CD4-positive, alpha-beta T cell treated with Interleukin-6 for 4 hours (primary cell): ENCODE results near the gene VMP1.
"Not testable (repeated sequence)": the region's sequence is repeated elsewhere in the genome, so short reads cannot be mapped to it uniquely, and the experiment has no call there.

Experiments used
- DNase-seq: peaks from one replicate; pipeline ENCODE4 v3.0.0-alpha.2; 2020; ENCODE audit warnings: mixed read lengths

VMP1 gene

DNA sequence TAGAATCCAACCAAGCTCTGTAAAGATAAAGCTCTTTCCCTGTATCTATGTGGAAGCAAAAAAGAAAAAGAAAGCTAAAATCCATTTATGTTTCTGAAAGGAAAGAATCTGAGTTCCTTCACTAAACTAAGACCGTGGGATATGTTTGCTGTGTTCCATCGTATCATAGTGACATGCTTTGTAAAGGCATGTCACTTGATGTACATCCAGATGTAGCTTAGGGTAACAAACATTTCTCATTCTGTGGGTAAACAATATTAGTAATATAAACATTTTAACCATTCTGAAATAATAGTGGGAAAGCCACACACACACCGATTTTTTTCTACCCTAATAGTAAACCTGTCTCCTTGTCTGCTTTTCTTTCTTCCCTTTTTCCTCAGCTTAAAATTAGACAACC, 107.2 kb downstream of the VMP1 start:
- no peak for DNase-seq

GRCh38 chr17:59815965-59816364, 108.5 kb downstream of the VMP1 start:
- no peak for DNase-seq

DNA sequence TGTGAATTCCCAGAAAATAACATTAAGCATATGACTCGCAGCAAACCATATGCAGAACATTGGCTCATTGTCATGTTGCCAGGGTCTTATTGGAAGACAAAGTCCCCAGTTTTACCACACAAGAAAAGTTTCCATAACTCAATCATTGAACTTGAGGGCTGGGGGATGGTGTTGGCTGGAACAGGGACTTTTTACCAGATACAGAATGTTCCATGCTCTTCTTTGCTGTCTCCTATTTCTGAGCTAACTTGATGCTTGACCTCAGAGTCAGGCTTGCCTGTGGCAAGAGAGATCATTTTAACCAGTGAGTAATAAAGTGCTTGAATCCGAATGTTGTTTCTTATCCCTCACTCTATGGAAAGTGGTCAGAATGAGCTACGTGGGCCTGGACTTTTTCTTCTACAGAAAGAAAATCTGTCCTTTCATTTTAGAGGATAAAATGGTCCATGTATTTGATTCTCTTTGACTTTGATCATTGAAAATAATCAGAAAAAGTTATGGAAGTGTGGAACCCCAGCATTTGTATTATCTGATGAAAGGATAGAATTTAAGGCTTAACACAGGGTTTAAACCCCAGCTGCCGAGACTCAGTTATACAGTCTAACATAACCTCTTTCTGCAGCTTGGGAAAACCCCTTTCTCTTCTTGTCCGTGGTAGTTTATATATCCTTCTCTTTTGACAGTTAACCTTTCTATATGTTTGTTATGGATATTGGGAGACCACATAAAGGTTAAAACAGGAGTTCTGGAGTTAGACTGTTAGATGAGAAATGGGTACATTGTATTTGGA, 118.3 kb downstream of the VMP1 start:
- DNase-seq, result no peak

DNA sequence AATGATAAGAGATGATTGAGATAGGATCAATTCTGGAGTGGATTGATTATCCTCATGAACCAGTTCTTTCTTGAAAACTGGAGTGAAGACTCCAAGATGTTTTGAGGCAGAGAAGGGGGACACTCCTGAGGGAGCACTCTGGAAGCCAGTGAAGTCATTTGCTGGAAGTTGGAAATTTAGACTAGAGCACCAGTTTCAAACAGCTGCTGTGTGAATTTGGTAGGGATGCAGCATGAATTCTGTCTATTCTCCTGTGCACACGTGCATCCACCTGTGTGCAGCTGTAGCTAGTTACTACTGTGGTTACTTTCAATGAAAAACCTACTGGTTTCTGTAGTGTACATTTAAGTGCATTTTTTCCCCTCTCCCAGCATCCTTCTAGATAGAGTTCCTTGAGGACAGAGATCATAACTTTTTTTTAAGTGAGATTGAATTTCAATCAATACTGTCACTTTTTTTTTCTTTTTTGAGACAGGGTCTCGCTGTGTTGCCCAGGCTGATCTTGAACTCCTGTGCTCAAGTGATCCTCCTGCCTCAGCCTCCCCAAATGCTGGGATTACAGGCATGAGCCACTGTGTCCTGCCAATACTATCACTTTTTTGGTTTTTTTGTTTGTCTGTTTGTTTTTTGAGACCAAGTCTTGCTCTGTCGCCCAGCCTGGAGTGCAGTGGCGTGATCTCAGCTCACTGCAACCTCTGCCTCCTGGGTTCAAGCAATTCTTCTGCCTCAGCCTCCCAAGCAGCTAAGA, 119.4 kb downstream of the VMP1 start:
- no peak for DNase-seq

DNA sequence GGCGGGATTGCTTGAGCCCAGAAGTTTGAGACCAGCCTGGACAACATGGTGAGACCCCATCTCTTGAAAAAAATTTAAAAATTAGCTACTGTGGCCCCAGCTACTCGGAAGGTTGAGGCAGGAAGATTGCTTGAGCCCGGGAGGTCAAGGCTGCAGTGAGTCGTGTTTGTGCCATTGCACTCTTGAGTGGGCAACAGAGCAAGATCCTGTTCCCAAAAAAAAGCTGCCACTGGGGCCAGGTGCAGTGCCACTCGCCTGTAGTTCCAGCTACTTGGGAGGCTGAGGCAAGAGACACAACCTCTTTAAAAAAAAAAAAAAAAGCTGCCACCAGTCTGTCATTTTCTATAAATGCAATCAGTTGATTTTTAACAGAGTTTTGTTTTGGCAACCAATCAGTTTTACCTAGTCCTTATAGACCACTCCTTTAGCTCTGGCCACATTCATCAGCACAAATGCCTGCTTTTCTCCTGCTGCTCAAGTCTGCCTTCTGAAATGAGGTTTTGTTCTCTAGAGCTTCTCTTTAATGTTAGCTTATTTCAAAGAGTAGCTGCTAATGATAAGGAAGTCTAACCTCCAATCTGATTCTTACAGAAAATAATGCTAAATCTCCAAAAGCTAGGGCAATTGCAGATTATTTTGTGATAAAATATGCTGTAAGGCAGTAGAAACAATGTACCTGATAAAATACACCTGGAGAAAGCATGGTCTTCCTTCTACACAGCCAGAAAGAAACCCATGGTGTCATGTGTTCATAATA, 120.4 kb downstream of the VMP1 start:
- DNase-seq, result no peak

DNA sequence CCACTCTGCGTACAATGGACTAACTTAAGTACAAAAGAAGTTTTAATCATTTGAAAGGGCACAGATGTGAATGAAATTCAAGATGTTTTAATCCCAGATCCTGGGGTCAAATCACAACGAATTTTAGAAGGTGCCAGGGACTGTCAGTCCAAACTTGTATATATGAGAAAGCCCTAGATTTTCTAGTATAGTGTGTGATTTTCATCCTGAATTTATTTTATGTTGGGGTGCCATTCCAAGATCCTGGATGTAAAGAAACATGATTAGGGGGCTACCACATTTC, 121.0 kb downstream of the VMP1 start:
- no peak for DNase-seq

DNA sequence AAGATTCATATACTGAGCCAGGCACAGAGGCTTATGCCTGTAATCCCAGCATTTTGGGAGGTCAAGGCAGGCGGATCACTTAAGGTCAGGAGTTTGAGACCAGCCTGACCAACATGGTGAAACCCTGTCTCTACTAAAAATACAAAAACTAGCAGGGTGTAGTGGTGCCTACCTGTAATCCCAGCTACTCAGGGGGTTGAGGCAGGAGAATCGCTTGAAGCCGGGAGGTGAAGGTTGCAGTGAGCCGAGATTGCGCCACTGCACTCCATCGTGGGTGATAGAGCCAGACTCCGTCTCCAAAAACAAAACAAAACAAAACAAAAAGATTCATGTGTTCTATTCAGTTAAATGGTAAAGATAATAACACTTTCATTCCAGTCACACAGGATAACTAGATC, 121.4 kb downstream of the VMP1 start:
- not testable (repeated sequence) for DNase-seq

DNA sequence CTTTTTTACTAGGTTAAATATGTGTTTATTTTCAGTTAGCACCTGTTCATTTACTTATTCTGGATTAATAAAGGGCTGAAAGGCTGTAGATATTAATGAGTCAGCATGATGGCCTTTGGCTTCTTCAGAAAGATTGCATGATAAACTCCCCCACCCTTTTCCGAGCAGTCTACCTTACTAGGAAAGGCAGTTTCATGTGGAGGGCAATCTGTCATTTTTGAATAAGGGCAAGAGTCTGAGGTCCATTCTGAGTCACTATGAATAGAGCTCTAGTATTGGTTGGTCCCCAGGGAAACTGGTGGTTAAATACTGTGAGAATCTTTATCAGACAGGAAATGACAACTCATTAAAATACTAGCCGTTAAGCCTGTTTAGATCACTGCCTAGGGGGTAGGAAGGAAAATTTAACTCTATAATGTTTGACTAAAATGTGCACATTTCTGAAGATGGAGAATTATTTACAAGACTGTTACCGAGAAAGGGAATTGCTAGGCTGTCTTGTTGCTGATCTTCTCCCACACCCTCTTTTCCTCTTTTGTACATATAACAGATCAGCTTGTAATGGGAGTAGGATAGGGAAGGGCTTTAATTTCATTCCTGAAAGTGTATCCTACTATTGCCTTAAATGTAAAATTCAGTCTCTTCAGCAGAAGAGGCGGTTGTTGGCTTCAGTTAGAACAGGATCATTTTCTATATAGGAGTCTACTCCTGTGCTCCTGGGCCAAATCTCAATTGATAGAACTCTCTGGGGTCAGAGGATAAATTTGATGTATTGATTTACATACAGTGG, 122.0 kb downstream of the VMP1 start:
- peak; percentile 45 for DNase-seq

DNA sequence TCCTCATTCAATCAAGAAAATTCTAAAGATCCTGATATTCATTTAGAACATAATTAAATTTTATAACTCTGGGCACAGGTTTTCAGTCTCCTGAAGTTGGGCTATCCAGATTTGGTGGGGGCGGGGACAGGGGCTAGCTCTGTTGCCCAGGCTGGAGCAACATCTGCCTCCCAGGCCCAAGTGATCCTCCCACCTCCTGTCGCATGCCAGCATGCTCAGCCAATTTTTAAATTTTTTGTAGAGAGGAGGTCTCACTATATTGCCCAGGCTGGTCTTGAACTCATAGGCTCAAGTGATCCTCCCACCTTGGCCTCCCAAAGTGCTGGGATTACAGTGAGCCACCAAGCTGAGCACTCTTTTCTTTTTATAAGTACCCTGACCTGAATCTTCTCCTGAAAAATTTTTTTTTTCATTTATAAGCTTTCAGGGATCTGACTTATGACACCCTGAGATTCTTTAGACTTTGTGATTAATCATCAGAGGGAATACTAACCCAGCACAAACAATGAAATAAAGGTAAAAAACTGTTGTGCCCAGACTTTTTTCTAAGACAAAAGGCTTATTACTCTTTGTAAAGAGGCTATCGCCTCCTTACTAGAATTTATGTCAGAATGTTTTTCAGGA, 122.7 kb downstream of the VMP1 start:
- no peak for DNase-seq

DNA sequence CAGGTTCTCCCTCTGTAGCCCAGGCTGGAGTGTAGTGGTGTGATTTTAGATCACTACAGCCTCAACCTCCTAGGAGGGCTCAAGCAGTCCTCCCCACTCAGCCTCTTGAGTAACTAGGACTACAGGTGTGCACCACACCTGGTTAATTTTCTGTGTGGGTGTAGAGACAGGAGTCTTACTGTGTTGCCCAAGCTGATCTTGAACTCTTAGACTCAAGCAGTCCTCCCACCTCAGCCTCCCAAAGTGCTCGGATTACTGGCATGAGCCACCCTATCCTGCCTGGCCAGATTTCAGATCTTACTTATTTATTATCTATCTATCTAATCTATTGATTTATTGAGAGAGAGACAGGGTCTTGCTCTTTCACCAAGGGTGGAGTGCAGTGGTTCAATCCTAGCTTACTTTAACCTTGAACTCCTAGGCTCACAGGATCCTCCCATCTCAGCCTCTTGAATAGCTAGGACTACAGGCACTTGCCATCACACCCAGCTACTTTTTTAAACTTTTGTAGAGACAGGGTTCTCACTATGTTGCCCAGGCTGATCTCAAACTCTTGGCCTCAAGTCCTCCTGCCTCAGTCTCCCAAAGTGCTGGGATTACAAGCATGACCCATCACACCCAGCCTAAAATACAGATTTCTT, 123.5 kb downstream of the VMP1 start:
- DNase-seq, result no peak

DNA sequence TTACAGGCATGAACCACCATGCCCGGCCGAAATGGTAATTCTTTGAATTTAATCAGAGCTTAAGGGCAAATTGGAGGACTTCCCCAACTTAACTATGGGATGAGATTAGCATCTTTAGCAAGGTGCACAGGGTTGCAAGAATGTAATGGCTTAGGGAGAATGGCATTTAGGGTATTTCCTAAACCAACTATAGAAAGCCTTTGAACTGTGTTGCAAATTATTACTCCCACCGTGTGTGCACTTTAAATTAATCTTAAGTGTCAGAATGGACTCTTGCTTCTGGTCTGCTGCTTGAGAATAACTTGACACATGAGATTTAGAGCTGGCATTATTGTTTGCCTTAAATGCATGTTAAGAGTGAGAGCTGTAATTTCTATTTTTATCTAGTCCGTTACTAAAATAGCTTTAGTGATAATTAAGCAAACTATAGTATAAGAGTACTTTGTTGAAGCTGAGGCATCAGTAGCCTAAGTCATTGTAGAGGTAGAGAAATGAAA, 125.5 kb downstream of the VMP1 start:
- no peak for DNase-seq

DNA sequence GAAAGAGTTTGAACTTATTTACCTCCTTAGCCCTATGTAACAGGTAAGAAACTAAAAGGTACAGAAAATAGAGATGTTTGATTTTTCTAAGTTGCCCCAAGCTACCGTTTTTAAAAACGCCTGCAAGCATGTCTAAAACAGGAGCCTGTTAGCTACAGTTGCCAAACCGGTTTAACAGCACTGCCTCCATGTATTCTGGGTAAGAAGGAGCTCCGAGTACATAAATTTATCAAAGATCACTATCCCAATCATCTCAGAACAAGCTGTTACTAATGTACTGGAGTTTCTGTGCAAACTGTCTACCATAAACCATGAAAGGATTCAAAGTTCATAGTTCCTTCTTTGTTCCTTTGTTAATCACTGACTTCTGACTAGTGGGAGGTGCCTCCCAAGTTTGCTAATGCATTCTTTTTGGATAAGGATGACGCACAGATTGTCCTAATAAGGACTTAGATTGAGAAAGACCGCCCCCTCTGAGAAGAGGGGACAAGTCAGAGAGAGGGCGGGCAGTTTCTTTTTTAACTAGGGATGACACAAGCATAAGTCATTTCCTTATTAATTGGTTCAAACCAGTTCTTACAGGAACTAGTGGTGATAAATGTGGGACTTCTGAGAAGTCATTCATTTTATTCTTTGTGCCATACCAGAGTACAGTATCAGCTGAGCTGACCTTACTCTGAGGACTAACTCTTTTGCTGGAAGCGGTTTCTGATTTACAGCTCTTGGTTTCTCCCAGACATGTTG, 130.0 kb downstream of the VMP1 start:
- DNase-seq, result peak; percentile 77

DNA sequence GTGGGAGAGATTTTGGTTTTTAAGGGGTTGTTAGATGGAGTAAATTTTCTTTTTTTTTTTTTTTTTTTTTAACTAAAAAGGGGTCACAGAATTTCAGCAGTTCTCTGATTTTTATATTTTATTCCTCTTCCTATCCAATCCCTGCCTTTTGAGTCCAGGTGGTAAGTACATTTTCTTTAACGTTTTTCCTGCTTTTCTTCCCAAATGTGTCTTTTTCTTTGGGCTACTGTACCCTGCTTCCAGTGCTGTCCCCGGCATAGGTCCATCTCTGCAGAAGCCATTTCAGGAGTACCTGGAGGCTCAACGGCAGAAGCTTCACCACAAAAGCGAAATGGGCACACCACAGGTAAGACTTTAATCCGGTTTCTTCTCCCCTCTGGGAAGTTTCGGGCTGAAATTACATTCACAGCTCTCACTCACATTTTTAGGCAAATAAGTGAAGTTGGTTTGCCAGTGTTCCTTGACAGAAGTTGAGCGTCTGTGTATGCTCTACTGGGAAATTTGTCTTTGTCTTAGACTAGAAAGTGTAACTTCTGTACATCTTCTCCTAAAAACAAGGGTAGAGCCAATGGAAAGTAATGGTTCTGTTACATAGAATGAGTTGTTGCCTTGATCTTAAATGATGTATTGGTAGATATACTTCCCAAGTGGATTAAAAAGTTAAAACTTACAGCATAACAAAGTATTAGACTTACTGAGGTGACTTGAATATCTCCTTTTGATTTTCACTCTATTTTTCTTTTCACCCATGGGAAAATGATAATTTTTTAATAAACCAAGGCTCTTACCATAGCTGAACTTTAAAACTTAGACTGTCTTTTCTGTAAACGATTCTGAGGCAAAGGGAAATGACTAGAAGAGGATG, 130.8 kb downstream of the VMP1 start:
- peak; percentile 59 for DNase-seq

DNA sequence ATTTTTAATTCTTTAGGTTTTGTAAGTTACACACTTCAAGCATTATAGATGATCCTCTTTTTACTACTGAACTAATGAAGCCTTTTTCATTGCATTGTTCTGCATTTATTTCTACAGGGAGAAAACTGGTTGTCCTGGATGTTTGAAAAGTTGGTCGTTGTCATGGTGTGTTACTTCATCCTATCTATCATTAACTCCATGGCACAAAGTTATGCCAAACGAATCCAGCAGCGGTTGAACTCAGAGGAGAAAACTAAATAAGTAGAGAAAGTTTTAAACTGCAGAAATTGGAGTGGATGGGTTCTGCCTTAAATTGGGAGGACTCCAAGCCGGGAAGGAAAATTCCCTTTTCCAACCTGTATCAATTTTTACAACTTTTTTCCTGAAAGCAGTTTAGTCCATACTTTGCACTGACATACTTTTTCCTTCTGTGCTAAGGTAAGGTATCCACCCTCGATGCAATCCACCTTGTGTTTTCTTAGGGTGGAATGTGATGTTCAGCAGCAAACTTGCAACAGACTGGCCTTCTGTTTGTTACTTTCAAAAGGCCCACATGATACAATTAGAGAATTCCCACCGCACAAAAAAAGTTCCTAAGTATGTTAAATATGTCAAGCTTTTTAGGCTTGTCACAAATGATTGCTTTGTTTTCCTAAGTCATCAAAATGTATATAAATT, 132.3 kb downstream of the VMP1 start:
- DNase-seq, result no peak

GRCh38 chr17:59840329-59841090, 133.1 kb downstream of the VMP1 start:
- peak; percentile 39 for DNase-seq

DNA sequence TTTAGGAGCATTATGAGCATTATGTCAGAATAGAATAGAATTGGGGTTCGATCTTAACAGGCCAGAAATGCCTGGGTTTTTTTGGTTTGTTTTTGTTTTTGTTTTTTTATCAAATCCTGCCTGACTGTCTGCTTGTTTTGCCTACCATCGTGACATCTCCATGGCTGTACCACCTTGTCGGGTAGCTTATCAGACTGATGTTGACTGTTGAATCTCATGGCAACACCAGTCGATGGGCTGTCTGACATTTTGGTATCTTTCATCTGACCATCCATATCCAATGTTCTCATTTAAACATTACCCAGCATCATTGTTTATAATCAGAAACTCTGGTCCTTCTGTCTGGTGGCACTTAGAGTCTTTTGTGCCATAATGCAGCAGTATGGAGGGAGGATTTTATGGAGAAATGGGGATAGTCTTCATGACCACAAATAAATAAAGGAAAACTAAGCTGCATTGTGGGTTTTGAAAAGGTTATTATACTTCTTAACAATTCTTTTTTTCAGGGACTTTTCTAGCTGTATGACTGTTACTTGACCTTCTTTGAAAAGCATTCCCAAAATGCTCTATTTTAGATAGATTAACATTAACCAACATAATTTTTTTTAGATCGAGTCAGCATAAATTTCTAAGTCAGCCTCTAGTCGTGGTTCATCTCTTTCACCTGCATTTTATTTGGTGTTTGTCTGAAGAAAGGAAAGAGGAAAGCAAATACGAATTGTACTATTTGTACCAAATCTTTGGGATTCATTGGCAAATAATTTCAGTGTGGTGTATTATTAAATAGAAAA, 133.8 kb downstream of the VMP1 start:
- peak; percentile 46 for DNase-seq

DNA sequence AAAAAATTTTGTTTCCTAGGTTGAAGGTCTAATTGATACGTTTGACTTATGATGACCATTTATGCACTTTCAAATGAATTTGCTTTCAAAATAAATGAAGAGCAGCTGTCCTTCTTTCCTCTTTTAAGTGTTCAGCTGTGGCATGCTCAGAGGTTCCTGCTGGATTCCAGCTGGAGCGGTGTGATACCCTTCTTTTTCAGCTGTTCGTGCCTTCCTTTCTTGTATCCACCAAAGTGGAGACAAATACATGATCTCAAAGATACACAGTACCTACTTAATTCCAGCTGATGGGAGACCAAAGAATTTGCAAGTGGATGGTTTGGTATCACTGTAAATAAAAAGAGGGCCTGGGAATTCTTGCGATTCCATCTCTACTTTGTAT, 134.4 kb downstream of the VMP1 start:
- DNase-seq, result not testable (repeated sequence)
